PC-3 (cell line): ENCODE measurements around the gene MICALL2.

Experiments used
- CTCF ChIP-seq: fragments of 300-600 bp; sonication (generic); conservative IDR thresholded peaks from 2 replicates; pipeline ENCODE4 v1.5.1; 2017; ENCODE audit warnings: antibody characterized with exemption, low read depth, mild to moderate bottlenecking, low read length
- EZH2 ChIP-seq: fragments of 300-600 bp; sonication (generic); IDR thresholded peaks from one replicate; pipeline ENCODE4 v1.6.1; 2017; ENCODE audit warnings: antibody characterized with exemption, mild to moderate bottlenecking, low read length; ENCODE audit not compliant: unreplicated experiment
- EZH2phosphoT487 ChIP-seq: fragments of 300-600 bp; sonication (generic); IDR thresholded peaks from 2 replicates; pipeline ENCODE4 v1.6.1; 2018; ENCODE audit warnings: mild to moderate bottlenecking, antibody characterized with exemption, low read length, borderline replicate concordance

- TF ChIP-seq CTCF (no peak), EZH2 (no peak), EZH2phosphoT487 (no peak)
These were observed 39.4 kb upstream of the MICALL2 start for GRCh38 chr7:1498370-1499305.
